ENCODE results near the gene A2M. TPM values are rescaled to one million over a fixed set of nuclear protein-coding genes. Genes with fewer than 3 reads are reported as not detected.

A2M gene
- total and polyA plus RNA-seq, 2 of the 13 experiments (the other 11 are each of a cell fraction or from before 2014, with no cell fraction given) = 2,807 to 6,551 TPM

- no peak for TF ChIP-seq PRPF4 (IDR thresholded peaks at IDR 0.05; ENCODE audit: low read depth, low read length, poor library complexity, severe bottlenecking)
- 0 out of 2 replicates have a peak, but pooled peaks have one; percentile 57 for TF ChIP-seq ATF2 (CRISPR knock-in tag; IDR thresholded peaks at IDR 0.05)
- TF ChIP-seq CEBPG (CRISPR knock-in tag; IDR thresholded peaks at IDR 0.05) = peak; percentile 85
- no peak for TF ChIP-seq ISX (CRISPR knock-in tag; conservative IDR thresholded peaks at IDR 0.05)
- TF ChIP-seq GABPA (IDR thresholded peaks at IDR 0.05; ENCODE audit: low read depth, low read length) = no peak
- no peak for TF ChIP-seq GABPA (CRISPR knock-in tag; IDR thresholded peaks at IDR 0.05; ENCODE audit: low read depth)
- no peak for TF ChIP-seq CREB3 (CRISPR knock-in tag; IDR thresholded peaks at IDR 0.05)
- TF ChIP-seq SOX6 (IDR thresholded peaks at IDR 0.05) = no peak
- TF ChIP-seq SOX6 (CRISPR knock-in tag; IDR thresholded peaks at IDR 0.05) = peak; percentile 87
- TF ChIP-seq ATF4 (CRISPR knock-in tag; IDR thresholded peaks at IDR 0.05) = peak in 1 of 2 experiments; percentile 37; a peak in 1 of 4 replicates
- TF ChIP-seq TEAD3 (CRISPR knock-in tag; optimal IDR thresholded peaks at IDR 0.05; ENCODE audit: borderline replicate concordance) = peak; percentile 66
- peak; percentile 58; the same call in 1 of the 2 replicates for TF ChIP-seq TARDBP (CRISPR knock-in tag; IDR thresholded peaks at IDR 0.05)
- no peak for TF ChIP-seq HINFP (CRISPR knock-in tag; IDR thresholded peaks at IDR 0.05; ENCODE audit: low read depth)
- peak; percentile 76 for TF ChIP-seq RARA (CRISPR knock-in tag; IDR thresholded peaks at IDR 0.05)
- TF ChIP-seq AGO2 (optimal IDR thresholded peaks at IDR 0.05; ENCODE audit: low read depth, low read length) = peak; percentile 94
- TF ChIP-seq PRDM15 (CRISPR knock-in tag; IDR thresholded peaks at IDR 0.05) = no peak
- TF ChIP-seq YY1 (IDR thresholded peaks at IDR 0.05; ENCODE audit: insufficient read depth, insufficient replicate concordance, low read depth, low read length) = peak; percentile 53
- peak; percentile 84 for TF ChIP-seq POLR2G (IDR thresholded peaks at IDR 0.05; ENCODE audit: low read depth, low read length)
- TF ChIP-seq ZNF350 (CRISPR knock-in tag; IDR thresholded peaks at IDR 0.05; ENCODE audit: borderline replicate concordance, low read depth) = no peak
- TF ChIP-seq NFRKB (IDR thresholded peaks at IDR 0.05) = no peak
- no peak for TF ChIP-seq SRSF9 (IDR thresholded peaks at IDR 0.05; ENCODE audit: borderline replicate concordance, insufficient read depth, low read depth, low read length, poor library complexity, severe bottlenecking)
- TF ChIP-seq TCF7 (IDR thresholded peaks at IDR 0.05; ENCODE audit: low read depth) = peak; percentile 84
- TF ChIP-seq ZNF205 (CRISPR knock-in tag; IDR thresholded peaks at IDR 0.05) = peak; percentile 26; the same call in 1 of the 2 replicates
Measured at GRCh38 chr12:9113987-9114309, 1.8 kb downstream of the A2M start (continued).

All from HepG2 (cell line).